ENCODE results near the gene PPM1E.
A peak's percentile ranks its signal among the peaks of the same experiment; 100 is the strongest.

DNA sequence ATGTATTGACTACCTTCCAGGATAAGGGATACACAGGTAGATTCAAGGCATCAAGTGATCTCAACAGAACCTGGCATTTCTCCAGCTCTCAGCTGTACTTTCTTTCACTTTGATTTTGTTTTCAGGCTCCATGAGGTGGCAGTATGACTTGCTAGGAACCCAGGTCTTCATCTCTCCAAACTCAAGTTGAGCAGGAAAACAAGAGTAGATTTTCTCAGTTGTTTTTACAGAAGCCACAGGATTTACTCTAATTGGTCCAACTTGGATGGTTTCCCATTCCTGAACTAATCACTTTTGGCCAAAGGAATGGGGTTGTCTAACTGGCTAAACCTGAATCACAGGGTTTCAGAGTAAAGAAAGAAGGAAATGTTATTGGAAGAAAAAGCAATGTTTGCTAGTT is 204.4 kb downstream of the PPM1E start:
- TF ChIP-seq, protein P1, sequence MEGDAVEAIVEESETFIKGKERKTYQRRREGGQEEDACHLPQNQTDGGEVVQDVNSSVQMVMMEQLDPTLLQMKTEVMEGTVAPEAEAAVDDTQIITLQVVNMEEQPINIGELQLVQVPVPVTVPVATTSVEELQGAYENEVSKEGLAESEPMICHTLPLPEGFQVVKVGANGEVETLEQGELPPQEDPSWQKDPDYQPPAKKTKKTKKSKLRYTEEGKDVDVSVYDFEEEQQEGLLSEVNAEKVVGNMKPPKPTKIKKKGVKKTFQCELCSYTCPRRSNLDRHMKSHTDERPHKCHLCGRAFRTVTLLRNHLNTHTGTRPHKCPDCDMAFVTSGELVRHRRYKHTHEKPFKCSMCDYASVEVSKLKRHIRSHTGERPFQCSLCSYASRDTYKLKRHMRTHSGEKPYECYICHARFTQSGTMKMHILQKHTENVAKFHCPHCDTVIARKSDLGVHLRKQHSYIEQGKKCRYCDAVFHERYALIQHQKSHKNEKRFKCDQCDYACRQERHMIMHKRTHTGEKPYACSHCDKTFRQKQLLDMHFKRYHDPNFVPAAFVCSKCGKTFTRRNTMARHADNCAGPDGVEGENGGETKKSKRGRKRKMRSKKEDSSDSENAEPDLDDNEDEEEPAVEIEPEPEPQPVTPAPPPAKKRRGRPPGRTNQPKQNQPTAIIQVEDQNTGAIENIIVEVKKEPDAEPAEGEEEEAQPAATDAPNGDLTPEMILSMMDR (IDR thresholded peaks at IDR 0.05; ENCODE audit: low read depth, low read length, poor library complexity, severe bottlenecking) = peak; percentile 26
- no peak for TF ChIP-seq EZH2phosphoT487 (IDR thresholded peaks at IDR 0.05; ENCODE audit: borderline replicate concordance, low read length)

All from DOHH2 (cell line).